Heart right ventricle (tissue), 16 donors: ENCODE data around the gene ACKR4. TPM values are rescaled to one million over a fixed set of nuclear protein-coding genes. Genes with fewer than 3 reads are reported as not detected.

ENCODE experiments used
- ATAC-seq, 8 donors: fragments of 200-7000 bp; cut with Tn5 transposase; one replicate each; pipeline ENCODE4 v1.9.1; 2020; ENCODE audit warnings: mild to moderate bottlenecking in 8 of 8, moderate library complexity in 8 of 8, moderate number of reproducible peaks in 1 of 8
- DNase-seq, 2 donors: peaks; one replicate each; pipeline ENCODE4 v3.0.0-alpha.2; 2020
- H3K27ac ChIP-seq, 10 donors: fragments of 200-600 bp; sonication (generic) in 2 of 10; one replicate each; pipeline versions ENCODE4 v1.5.0 to v1.8.0; 2020 to 2022; ENCODE audit warnings: mild to moderate bottlenecking in 3 of 10
- H3K27me3 ChIP-seq, 7 donors: fragments of 200-600 bp; one replicate each; pipeline ENCODE4 v1.8.0; 2021 to 2022; ENCODE audit warnings: mild to moderate bottlenecking in 2 of 7
- H3K36me3 ChIP-seq, 9 donors: fragments of 200-600 bp; sonication (generic) in 1 of 9; one replicate each; pipeline versions ENCODE4 v1.5.0 to v1.8.0; 2020 to 2022; ENCODE audit warnings: mild to moderate bottlenecking in 2 of 9
- H3K4me1 ChIP-seq, 9 donors: fragments of 200-600 bp; sonication (generic) in 1 of 9; one replicate each; pipeline versions ENCODE4 v1.5.0 to v1.8.0; 2020 to 2022; ENCODE audit warnings: mild to moderate bottlenecking in 4 of 9
- H3K4me3 ChIP-seq, 10 donors: fragments of 200-600 bp; sonication (generic) in 2 of 10; one replicate each; pipeline versions ENCODE4 v1.5.0 to v1.8.0; 2020 to 2022; ENCODE audit warnings: mild to moderate bottlenecking in 7 of 10, moderate library complexity in 2 of 10
- H3K9me3 ChIP-seq, 11 donors: fragments of 200-600 bp in 10 of 11; sonication (generic) in 2 of 11; one replicate each; pipeline versions ENCODE4 v1.5.0 to v1.8.0; 2013 to 2022; ENCODE audit warnings: mild to moderate bottlenecking in 2 of 11, control low read depth in 1 of 11, moderate library complexity in 1 of 11
- whole genome bisulfite sequencing, 2 donors: extraction: QIAGEN DNeasy Blood & Tissue Kit; methylation state at CpG; one replicate each; pipeline ENCODE4 v1.1.7; 2013; ENCODE audit warnings: inconsistent platforms in 1 of 2; 5-methylcytosine and 5-hydroxymethylcytosine counted together
- intact Hi-C, 10 donors: fragments of 100-400 bp; cut with DNase I; formaldehyde crosslinking; loops; one replicate each; pipeline versions ENCODE4 v1.11.1 to v1.14.2; 2022
- polyA plus RNA-seq, 2 donors: library from polyadenylated mRNA; stranded (reverse); fragments of 200-250 nt; gene quantifications; one replicate each; pipeline ENCODE4 v1.2.3, GENCODE V29; 2013
- total RNA-seq, 10 donors: library from RNA; stranded (reverse); fragmentation: NEBNext Ultra II Directional in 3 of 10; extraction: Animal tissue kit (Norgen Biotek cat#: 25700) in 3 of 10; gene quantifications; one replicate each; pipeline versions ENCODE4 v1.2.1 to v1.2.4, GENCODE V29; 2021 to 2023
- TF ChIP-seq, protein P1 (sequence below), 9 donors: fragments of 200-600 bp; sonication (generic) in 2 of 9; IDR thresholded peaks; one replicate each; pipeline versions ENCODE4 v1.5.0 to v1.8.0; 2021 to 2022; ENCODE audit warnings: antibody characterized with exemption in 9 of 9, mild to moderate bottlenecking in 5 of 9, moderate library complexity in 1 of 9
- donor health status: Arrhythmogenic right ventricular cardiomyopathy.
- donor health status: ischemic (EF 13 %, LVEDD 7.1; RV severe dilation, severe dysfunction).
- donor health status: healthy with polysubstance abuse.
- donor health status: DM: no; HTN: yes; CAD: no.
- donor health status: DM: no; HTN: no; CAD: no.
- donor health status: ischemic (EF 25% LVEDD 6.9; RV normal size, moderate dysfunction).
- donor health status: ischemic (EF 25% LVEDD 5.7; RV mildly dilated, moderate dysfunction).
- donor health status: healthy.
- donor health status: DM: yes; HTN: yes; CAD: no.
- donor health status: Ischemic cardiomyopathy.
- donor health status: ischemic (EF 35%, LVEDD 5.7; RV mildly dilated, moderate dysfunction).
- donor health status: nonischemic (EF 11% LVEDD 7.7; RV severe dilation, severe dysfunction).
- donor health status: DM: yes; HTN: yes; CAD: no.
- donor health status: PGD.
- donor health status: ischemic (EF 29% LVEDD 5.4; RV normal size, mild dysfunction).
- donor health status: nonischemic (EF 23%, LVEDD 6.1; RV moderate dilation, normal function).

Gene ACKR4
- total and polyA plus RNA-seq, 12 donors: 0.47 to 3.6 (median 2.0) TPM

DNA sequence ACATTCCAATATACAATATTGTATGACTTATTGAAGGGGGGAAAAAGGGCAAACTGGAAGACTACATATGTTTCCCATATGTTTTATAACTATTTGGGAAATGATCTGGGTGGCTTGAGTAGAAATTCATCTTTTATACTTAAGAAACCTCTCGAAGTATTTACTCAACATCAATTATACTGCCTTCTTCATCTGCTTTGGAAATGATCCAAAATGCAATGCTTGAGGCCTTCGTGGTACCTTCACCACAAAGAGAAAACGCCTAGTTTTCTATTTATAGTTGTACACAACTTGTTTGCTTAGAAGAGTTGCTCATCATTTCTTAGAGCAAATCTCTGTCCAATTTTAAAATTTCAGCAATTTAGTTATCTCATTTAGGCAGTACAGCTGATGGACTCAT lies 18.8 kb downstream of the ACKR4 start:
- H3K9me3 ChIP-seq: peaks cover 0 to 19% (median 0%) of the 10 kb centered on the region in 11 donors
- 78 to 81% methylated on average over 3 of the region's 3 CpGs for WGBS, 2 donors
- peaks cover 0 to 58% (median 11%) of the 10 kb centered on the region in 9 donors for H3K36me3 ChIP-seq
- H3K4me3 ChIP-seq: no peak overlapping the region
- H3K4me1 ChIP-seq: peaks cover 0 to 11% (median 0%) of the 10 kb centered on the region in 9 donors
- TF ChIP-seq, protein P1, sequence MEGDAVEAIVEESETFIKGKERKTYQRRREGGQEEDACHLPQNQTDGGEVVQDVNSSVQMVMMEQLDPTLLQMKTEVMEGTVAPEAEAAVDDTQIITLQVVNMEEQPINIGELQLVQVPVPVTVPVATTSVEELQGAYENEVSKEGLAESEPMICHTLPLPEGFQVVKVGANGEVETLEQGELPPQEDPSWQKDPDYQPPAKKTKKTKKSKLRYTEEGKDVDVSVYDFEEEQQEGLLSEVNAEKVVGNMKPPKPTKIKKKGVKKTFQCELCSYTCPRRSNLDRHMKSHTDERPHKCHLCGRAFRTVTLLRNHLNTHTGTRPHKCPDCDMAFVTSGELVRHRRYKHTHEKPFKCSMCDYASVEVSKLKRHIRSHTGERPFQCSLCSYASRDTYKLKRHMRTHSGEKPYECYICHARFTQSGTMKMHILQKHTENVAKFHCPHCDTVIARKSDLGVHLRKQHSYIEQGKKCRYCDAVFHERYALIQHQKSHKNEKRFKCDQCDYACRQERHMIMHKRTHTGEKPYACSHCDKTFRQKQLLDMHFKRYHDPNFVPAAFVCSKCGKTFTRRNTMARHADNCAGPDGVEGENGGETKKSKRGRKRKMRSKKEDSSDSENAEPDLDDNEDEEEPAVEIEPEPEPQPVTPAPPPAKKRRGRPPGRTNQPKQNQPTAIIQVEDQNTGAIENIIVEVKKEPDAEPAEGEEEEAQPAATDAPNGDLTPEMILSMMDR (IDR thresholded peaks at IDR 0.05): no peak
- ATAC-seq (no peak), DNase-seq (no peak)
- intact Hi-C loops: no loop called here
- H3K27ac ChIP-seq: no peak overlapping the region
- no peaks in the 10 kb centered on the region for H3K27me3 ChIP-seq

DNA sequence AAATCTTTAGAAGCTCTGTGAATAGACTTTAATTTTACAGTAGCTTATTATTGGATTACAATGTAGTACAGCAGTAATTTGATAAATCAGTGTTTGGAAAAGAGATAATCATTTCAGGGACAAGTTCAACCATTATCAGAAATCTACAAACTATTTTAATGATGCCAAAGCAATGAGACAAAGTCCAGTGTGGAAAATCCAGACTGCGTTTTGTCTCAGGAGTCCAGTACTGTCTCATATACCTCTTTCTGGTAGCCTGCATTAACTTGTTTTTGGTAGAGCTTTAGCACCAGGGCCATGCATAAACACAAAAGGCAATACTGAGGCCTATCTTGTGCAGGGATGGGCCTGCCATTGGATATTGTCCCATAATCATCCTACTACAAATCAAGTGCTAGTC lies 19.7 kb downstream of the ACKR4 start:
- Histone ChIP-seq H3K27ac (no peak overlapping the region), H3K9me3 (peaks cover 0 to 23% (median 0%) of the 10 kb centered on the region in 11 donors), H3K4me1 (peaks cover 0 to 11% (median 0%) of the 10 kb centered on the region in 9 donors), H3K4me3 (no peak overlapping the region), H3K36me3 (peaks cover 0 to 67% (median 11%) of the 10 kb centered on the region in 9 donors), H3K27me3 (no peaks in the 10 kb centered on the region)
- DNase-seq: no peak
- TF ChIP-seq, protein P1 (IDR thresholded peaks at IDR 0.05): no peak
- intact Hi-C loops: no loop called here
- no peak for ATAC-seq
- WGBS, 2 donors: 95 to 97% methylated on average over 1 of the region's 1 CpG

DNA sequence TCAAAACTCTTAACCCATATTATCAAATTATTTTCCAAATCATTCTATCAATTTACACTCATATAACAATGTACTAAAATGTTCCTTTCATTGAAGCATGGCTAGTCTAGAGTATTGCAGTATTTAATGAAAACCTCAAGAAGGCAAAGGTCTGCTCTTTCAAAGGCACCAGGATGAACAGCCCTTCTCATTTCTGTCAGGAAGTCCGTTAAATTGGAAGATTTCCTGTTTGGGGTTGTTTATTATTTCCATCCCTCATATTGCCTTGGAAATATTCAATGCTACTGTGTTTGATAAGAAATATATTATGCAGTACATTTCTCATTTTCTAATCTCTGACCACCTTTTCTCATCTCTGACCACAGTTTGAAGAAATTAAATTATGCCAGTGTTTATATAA lies 25.1 kb downstream of the ACKR4 start:
- Histone ChIP-seq H3K9me3 (peaks cover 0 to 8% (median 0%) of the 10 kb centered on the region in 11 donors), H3K4me1 (peaks cover 0 to 18% (median 5%) of the 10 kb centered on the region in 9 donors), H3K4me3 (no peak overlapping the region), H3K27ac (no peak overlapping the region), H3K36me3 (peaks cover 0 to 71% (median 14%) of the 10 kb centered on the region in 9 donors), H3K27me3 (no peaks in the 10 kb centered on the region)
- ATAC-seq: no peak
- intact Hi-C loops: no loop called here
- 58 to 72% methylated on average over 1 of the region's 1 CpG for whole genome bisulfite sequencing, 2 donors
- no peak for DNase-seq
- TF ChIP-seq, protein P1 (IDR thresholded peaks at IDR 0.05): no peak

DNA sequence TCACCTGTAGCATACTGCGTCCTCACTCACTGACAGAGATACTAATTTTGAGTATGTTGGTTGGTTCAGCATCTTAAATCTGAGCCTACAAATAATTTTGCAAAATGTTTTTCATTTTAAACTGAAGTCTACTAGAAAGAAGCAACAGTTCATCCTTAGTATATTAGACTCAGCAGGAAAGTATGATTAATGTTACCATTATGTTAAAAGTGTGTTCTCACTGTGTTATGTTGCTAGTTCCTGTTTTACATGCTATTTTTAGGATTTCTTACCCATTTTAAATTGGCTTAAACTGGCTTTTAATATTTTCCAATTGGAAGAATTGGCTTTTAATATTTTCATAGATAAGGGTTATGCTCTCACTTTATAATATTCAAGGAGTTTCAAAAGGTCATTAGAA lies 25.7 kb downstream of the ACKR4 start:
- no peak for ATAC-seq
- peaks cover 0 to 71% (median 18%) of the 10 kb centered on the region in 9 donors for H3K36me3 ChIP-seq
- peaks cover 0 to 18% (median 5%) of the 10 kb centered on the region in 9 donors for H3K4me1 ChIP-seq
- no peak overlapping the region for H3K4me3 ChIP-seq
- no peak overlapping the region for H3K27ac ChIP-seq
- 90 to 93% methylated on average over 1 of the region's 1 CpG for WGBS, 2 donors
- TF ChIP-seq, protein P1 (IDR thresholded peaks at IDR 0.05): no peak
- intact Hi-C loops: no loop called here
- H3K9me3 ChIP-seq: peaks cover 0 to 8% (median 0%) of the 10 kb centered on the region in 11 donors
- no peaks in the 10 kb centered on the region for H3K27me3 ChIP-seq
- DNase-seq: no peak
